Transverse colon (tissue), 3 donors: ENCODE measurements around the gene IPO4.

ENCODE experiments used
- POLR2A ChIP-seq: fragments of 450-650 bp; IDR thresholded peaks from one replicate; pipeline ENCODE4 v1.6.1; 2016; ENCODE audit warnings: antibody characterized with exemption, mild to moderate bottlenecking, moderate library complexity
- POLR2AphosphoS5 ChIP-seq, 3 donors: sonication (generic); formaldehyde crosslinking; IDR thresholded peaks; one replicate each; pipeline ENCODE4 v1.6.1; 2016; ENCODE audit warnings: antibody characterized with exemption in 3 of 3

GRCh38 chr14:24159777-24160498, 28.7 kb downstream of the IPO4 start:
- TF ChIP-seq POLR2AphosphoS5 (IDR thresholded peaks at IDR 0.05) (no peak), POLR2A (no peak)
